T-helper 1 cell (primary cell): ENCODE data around the gene MRC1.

ENCODE experiments used
- DNase-seq, 5 donors: peaks; one replicate each; pipeline ENCODE4 v3.0.0-alpha.2; 2012 to 2020
- total RNA-seq, 4 donors: gene quantifications; one replicate each; lab custom pipeline; 2026; lab: John Stamatoyannopoulos, UW

Gene MRC1
- 0.12 to 1.1 (median 0.23) reads per million in 4 donors for total RNA-seq

GRCh38 chr10:17808971-17809841 is at the start of gene MRC1:
Gene MRC1, plus strand, starts transcription at chr10:17809348. Its CDS starts 118 bp downstream, at chr10:17809466.
- DNase-seq = no peak

GRCh38 chr10:17764142-17764541 is 45.0 kb upstream of the MRC1 start:
- no peak for DNase-seq

DNA sequence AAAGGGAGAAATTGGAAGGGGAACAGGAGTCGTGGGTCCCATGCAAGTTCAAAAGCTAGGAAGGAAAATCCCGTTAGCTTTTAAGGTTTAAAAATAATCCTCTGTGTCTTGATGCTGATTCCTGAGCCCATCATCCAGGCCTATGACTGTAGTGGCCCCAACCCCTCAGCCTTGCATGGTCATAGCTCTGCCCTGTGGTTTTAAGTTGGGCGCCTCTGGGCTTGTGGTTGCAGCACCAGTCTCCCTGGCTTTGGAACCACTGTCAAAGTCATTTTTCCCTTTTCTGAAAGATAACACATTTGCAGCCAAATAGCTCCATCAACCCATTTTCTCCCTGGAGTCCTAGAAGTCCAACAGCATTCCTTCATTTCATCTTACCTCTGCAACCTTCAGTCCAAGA is 43.5 kb upstream of the MRC1 start:
- DNase-seq = no peak

- no peak for DNase-seq
Observed at GRCh38 chr10:17766731-17767130, 42.4 kb upstream of the MRC1 start.

DNA sequence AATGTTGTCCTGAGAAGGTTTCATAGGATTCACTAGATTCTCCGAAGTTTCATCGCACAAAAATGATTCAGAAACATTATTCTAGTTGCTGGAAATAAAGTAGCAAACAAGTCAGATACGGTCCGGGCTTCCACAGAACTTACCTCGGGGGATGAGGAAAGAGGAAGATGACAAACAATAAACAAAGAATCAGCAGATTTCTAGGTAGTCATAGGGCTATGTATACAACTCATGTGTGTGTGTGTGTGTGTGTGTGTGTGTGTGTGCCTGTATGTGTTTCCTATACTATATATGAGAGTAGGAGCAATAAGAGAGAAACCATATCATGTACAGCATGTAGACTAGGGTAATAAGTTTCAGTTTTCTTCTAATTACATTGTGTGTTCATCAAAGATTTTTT is 40.7 kb upstream of the MRC1 start:
- DNase-seq = no peak

DNA sequence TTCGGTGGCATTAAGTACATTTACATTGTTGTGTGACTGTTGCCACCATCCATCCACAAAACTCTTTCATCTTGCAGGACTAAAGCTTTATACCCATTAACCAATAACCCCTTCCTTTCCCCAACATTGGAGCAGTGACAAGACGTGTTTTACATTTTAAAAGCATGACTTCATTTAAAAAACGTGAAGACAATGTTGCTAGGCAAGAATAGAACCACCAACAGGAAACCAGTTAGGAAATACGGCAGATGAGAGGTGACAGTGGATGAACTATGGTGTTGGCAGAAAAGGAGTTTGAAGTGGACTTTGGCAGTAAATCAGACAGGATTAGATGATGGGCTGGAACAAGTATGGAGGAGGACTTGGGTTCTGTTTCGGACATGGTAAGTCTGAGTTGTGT is 40.2 kb upstream of the MRC1 start:
- DNase-seq = no peak

DNA sequence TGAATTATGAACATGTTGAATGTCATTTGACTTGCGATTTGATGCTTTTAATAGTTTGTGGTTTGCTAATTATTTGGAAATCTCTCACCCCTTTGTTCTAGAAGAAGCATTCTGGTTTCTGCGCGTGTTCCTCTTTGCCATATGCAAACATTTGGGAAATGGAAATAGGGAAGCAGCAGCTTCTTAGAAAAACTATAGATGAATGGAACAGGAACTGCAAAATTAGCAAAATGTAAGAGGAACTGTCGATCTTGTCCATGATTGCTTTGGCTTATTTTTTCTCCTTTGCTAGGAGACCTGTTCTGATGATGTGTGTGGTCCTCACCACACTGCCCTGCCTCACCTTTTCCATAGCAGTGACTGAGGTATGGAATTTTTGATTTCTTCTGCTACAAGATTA is 38.1 kb upstream of the MRC1 start:
- no peak for DNase-seq

GRCh38 chr10:17779784-17780183 is 29.4 kb upstream of the MRC1 start:
- no peak for DNase-seq

- DNase-seq = no peak
Observed at GRCh38 chr10:17780727-17781126, 28.4 kb upstream of the MRC1 start.

DNA sequence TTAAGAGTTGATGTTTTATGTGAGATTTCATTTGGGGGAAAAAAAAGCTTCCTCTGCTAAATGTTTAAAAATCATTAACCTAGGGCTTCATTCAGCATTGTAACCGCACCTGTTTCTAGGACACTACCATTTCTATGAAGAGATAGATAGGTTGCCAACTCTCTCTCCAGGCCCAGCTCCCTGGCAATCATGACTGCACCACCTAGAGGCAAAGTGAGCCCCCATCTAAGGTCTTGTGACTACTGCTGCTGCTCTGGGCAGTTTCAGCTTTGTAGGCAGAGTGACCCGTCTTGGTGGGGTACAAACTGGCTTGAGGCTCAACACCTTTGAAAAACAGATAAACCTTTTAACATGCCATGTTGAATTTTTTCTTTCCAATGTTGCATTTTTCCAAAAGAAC is 27.3 kb upstream of the MRC1 start:
- no peak for DNase-seq

- DNase-seq = no peak
Observed at GRCh38 chr10:17782921-17783665, 26.1 kb upstream of the MRC1 start.

- DNase-seq = no peak
Observed at GRCh38 chr10:17783751-17784150, 25.4 kb upstream of the MRC1 start.

DNA sequence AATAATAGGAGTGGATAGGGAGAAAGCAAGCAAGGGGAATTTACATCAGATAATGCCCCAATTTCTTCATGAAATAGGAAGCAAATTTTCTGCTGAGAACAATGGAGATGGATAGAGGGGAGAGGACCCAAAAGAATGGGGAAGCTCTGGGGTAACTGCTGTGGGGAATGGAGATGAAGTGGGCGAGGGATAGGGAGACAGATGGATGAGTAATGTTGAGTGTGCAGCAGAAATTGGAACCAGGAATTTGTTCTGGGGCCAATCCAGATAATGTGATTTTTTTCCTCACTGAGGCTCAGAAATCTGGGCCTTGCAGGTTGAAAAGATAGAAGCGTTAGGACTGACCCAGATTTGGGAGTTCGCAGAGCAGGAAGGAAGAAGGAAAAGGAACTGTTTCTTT is 24.5 kb upstream of the MRC1 start:
- DNase-seq = no peak

GRCh38 chr10:17785276-17785930 is 23.7 kb upstream of the MRC1 start:
- no peak for DNase-seq

DNA sequence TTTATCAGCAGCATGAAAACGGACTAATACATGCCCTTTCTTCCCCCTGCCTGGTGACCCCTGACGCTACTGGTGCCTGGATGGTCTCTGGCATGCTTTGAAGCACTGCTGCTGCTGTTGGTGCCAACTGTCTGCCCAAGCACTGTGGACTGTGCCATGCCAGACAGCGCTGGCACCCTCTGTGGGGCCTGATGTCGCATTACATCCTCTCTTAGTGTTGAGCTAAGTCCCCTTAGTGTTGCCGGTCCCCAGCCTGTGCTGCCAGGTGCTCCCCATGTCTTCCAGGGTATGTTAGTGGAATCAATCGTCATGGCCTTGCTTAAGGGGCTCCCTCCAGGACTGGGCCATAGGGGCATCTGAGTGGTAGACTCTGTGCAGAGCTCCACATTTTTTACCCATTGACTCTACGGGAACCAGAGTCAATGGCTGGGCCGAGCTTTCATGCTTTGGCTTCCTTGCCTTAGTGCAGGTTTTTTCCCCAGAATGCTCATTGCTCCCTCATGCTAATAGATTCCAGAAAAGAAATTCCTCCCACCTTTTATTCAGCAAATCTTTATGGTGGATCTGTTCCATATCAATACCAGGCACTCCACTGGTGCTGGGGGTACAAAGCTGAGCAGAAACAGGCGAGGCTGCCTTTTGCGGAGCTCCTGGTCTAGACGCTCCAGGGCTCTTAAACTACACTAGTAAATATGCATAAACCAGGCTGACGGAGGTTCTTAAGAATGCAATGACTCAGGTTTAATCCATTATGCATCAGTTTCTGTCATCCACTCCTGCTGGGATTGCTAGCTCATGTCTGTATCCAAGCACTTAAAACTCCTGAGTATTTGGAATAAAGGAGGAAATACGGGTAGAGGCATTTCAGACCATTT is 21.8 kb upstream of the MRC1 start:
- no peak for DNase-seq

DNA sequence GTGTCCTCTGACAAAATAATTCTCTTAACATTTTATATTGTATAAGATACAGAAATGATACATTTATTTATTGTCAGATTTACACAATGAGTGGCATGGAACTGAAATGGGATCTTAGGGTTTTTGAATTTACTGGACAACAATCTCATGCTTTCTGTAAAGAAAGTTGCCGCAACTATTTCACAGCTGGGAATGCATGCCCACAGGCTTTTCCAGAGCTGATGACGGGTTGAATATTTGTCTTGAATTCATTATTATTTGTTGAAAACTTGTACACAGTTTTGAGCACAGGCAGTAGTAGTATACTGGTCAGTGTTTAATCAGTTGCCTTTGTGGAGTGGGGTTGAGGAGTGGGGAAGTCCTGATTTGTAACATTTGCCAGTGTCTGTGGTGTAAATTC is 20.5 kb upstream of the MRC1 start:
- DNase-seq = no peak

DNA sequence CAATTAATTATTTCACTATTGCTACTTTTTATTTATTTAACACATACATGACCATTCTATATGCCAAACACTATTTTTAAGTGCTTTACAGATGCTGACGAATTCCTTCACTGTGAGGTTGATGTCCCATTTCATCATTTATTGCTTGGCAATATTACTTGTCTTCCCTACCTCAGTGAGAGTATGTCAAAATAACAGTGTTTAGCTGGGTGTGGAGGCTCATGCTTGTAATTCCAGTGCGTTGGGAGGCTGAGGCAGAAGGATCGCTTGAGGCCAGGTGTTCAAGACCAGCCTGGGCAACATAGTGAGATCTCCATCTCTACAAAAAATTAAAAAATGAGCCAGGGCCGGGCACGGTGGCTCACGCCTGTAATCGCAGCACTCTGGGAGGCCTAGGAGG is 19.8 kb upstream of the MRC1 start:
- DNase-seq = no peak

DNA sequence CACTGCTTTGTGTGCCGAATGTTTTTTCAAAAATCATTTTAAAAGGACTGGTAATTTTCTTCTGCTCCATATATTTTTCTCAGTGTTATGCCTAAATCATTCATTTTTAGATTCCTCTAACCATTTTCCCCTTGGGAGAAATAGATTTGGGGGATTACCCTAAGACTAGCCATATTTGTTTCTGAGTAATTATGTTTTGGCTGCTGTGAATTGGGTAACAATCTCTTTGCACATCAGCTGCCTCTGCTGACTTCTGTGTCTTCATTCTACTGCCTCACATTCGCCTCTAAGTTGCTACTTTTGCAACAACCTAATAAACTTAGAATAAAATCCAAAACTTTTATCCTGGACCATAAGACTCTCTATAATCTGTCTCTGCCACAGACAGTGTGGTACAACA is 18.5 kb upstream of the MRC1 start:
- no peak for DNase-seq

GRCh38 chr10:17792991-17793390 is 16.2 kb upstream of the MRC1 start:
- no peak for DNase-seq

DNA sequence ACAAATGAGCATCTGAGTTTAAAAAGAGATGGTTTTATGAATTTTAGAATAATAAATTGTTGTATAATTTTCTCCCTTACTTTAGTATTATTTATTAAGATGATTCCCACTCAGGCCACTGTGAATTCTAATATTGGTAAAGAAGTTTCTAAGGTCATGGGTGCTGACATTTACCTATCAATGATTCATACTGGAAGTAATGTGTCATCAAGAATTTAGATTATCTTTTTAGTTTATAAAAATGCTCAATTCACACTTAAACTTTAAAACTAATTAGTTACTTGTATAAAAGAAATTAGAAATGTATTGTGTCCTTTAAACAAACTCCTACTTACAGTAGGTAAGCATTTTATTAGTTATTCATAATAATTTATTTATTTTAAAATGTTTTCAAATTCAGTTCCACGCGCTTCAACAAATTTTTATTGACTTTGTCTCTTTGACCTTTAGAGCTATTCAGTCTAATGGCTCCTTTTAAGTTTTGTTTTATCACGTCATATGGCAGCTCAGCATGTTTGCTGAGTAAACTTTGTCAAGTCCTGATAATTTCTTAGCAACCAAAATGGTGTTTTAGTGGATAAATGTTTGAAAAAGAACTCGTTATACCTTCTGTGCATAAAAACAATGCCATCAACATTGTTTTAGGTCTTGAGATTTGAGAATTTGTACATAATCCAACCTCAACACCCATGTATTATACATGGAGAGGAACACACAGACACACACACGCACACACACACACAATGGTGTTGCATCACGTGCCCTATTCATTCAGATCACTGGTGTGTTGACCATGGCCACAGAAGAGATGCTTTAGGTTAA is 15.1 kb upstream of the MRC1 start:
- DNase-seq = no peak

- no peak for DNase-seq
Observed at GRCh38 chr10:17795083-17795482, 14.1 kb upstream of the MRC1 start.
